BLaER1 treated with 17β-estradiol and CSF1 and Interleukin-3, amounts not matched to agents 10 nM and 100 nM (cell line): ENCODE measurements around the gene USP49.
"Not testable (repeated sequence)": the region's sequence is repeated elsewhere in the genome, so short reads cannot be mapped to it uniquely, and the experiment has no call there.

Experiments
- H3K27ac ChIP-seq, 11 experiments: shearing (Covaris generic); formaldehyde crosslinking; 2 replicates each; pipeline ENCODE4 v1.8.1; 2022
- H3K27me3 ChIP-seq, 11 experiments: shearing (Covaris generic); formaldehyde crosslinking; 2 replicates each; pipeline ENCODE4 v1.8.1; 2022
- H3K36me3 ChIP-seq, 11 experiments: shearing (Covaris generic); formaldehyde crosslinking; 2 replicates each; pipeline ENCODE4 v1.8.1; 2022
- H3K4me1 ChIP-seq, 10 experiments: shearing (Covaris generic); formaldehyde crosslinking; 2 replicates each; pipeline ENCODE4 v1.8.1; 2022
- H3K4me2 ChIP-seq, 11 experiments: shearing (Covaris generic); formaldehyde crosslinking; 2 replicates each; pipeline ENCODE4 v1.8.1; 2022
- H3K4me3 ChIP-seq, 10 experiments: shearing (Covaris generic); formaldehyde crosslinking; 2 replicates each; pipeline ENCODE4 v1.8.1; 2022
- H3K9ac ChIP-seq, 11 experiments: shearing (Covaris generic); formaldehyde crosslinking; 2 replicates each; pipeline ENCODE4 v1.8.1; 2022
- H3K9me3 ChIP-seq, 11 experiments: shearing (Covaris generic); formaldehyde crosslinking; replicated peaks in 1 of 11; 2 replicates each; pipeline ENCODE4 v1.8.1; 2022
- H4K20me1 ChIP-seq, 11 experiments: shearing (Covaris generic); formaldehyde crosslinking; 2 replicates each; pipeline ENCODE4 v1.8.1; 2022
- Cebpa-rat ChIP-seq, 11 experiments: shearing (Covaris generic); IDR thresholded peaks; 2 replicates each; pipeline ENCODE4 v1.8.1; 2022

USP49 gene

DNA sequence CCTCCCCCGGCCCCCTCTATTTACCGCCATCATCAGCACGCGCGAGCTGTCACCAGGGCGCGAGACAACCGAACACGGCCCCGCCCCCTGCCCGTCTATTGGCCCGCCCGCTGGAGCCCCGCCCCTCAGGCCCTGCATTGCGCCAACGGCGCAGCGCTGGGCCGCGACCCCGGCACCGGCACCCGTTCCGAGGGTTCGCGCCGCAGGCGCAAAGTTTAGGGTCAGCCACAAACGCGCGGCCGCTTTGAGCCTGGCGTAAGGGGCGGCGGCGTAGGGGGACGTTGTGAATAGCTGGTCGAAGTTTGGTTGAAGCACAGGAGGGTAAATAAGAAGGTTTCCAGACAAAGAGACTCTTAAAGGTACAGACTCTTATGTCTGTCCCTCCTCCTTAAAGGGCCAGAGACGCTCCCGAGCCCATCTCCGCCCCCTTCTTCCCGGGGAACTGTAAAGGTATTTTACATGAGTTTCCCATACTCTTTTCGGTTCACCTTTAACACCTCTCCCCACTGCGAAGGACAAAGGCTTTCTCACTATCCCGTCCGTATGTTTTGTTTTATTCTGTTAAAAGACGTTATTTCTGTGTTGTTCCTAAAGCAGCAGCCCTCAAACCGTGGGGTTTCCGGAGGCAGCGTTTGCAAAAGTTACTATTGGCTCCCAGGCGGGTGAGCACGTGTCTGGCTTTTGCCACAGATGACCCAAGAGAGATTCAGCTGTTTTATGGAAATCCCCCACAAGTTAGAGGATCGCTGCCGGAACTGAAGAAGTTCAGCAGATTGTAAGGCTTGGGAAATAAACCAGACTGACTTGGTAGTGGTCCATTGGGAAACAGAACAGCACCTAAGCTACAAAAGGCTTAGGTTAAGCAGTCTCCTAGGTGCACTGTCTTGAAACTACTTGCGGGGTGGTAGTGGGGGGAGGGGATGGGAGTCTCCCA, at the start of gene USP49:
Gene USP49, minus strand, starts transcription at position 76 of the 934 bp plus-strand sequence. CDS start 88,392 bp downstream, outside the sequence.
- Histone ChIP-seq H3K27ac (peak within 1 kb of the TSS; percentile 85 to 98 (median 92)), H3K27me3 (no peaks in the 10 kb centered on the region), H3K9ac (peak within 1 kb of the TSS; percentile 82 to 96 (median 90)), H3K4me3 (peak within 1 kb of the TSS; percentile 63 to 80 (median 74)), H4K20me1 (peaks cover 0 to 9% (median 0%) of the 10 kb centered on the region in 11 experiments; a peak in 3 of 22 replicates), H3K4me2 (peak within 1 kb of the TSS; percentile 85 to 99 (median 96)), H3K36me3 (peaks cover 4 to 24% (median 14%) of the 10 kb centered on the region in 11 experiments; a peak in 18 of 22 replicates), H3K9me3 (no peaks in the 10 kb centered on the region), H3K4me1 (peaks cover 25 to 60% (median 48%) of the 10 kb centered on the region in 10 experiments)
- peak in 2 of 11 experiments; percentile 37 to 48; a peak in 4 of 22 replicates for TF ChIP-seq Cebpa-rat (IDR thresholded peaks at IDR 0.05)

DNA sequence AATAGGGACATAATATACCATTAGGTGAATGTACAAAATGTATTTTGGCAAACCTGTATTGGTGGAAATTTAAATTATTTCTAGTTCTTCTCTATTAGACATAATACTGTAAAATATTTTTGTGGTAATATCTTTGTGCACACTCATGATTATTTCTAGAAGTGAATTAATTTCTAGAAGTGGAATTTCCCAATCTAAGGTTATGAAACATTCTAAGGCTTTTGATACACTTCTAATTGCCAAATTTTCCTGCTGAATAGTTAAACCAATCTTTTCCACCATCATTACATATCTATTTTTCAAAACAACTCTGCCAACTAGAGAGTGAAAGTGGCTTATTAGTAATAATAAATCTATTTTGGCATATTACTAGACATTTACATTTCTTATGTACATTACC, 48.3 kb upstream of the USP49 start:
- Histone ChIP-seq H3K9ac (no peak overlapping the region; a peak in 1 of 22 replicates), H3K9me3 (no peaks in the 10 kb centered on the region; a peak in 1 of 22 replicates), H3K36me3 (peaks cover 0 to 30% (median 26%) of the 10 kb centered on the region in 11 experiments; a peak in 17 of 22 replicates), H3K4me3 (no peak overlapping the region), H3K27me3 (no peaks in the 10 kb centered on the region), H3K4me2 (peak overlapping the region in 5 of 11 experiments; percentile 5 to 99 (median 44); a peak in 7 of 22 replicates), H3K27ac (peak overlapping the region in 7 of 11 experiments; percentile 6 to 100 (median 58); a peak in 7 of 22 replicates), H4K20me1 (peaks cover 0 to 15% (median 0%) of the 10 kb centered on the region in 11 experiments; a peak in 2 of 22 replicates), H3K4me1 (peaks cover 37 to 53% (median 46%) of the 10 kb centered on the region in 10 experiments)
- no peak for TF ChIP-seq Cebpa-rat (IDR thresholded peaks at IDR 0.05)

DNA sequence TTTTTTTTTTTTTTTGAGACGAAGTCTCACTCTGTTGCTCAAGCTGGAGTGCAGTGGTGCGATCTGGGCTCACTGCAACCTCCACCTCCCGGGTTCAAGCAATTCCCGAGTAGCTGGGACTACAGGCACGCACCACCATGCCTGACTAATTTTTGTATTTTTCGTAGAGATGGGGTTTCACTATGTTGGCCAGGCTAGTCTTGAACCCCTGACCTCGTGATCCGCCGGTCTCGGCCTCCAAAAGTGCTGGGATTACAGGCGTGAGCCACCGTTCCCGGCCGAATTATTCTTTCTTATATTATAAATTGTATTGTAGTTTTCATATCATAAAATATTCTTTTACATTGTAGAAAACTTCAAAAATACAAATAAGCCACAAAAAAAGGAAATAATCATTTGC, 47.7 kb upstream of the USP49 start:
- H4K20me1 ChIP-seq, result peaks cover 0 to 15% (median 0%) of the 10 kb centered on the region in 11 experiments; a peak in 2 of 22 replicates
- peak overlapping the region in 9 of 10 experiments; percentile 91 to 100 (median 98); a peak in 13 of 20 replicates for H3K4me3 ChIP-seq
- peaks cover 0 to 36% (median 30%) of the 10 kb centered on the region in 11 experiments; a peak in 17 of 22 replicates for H3K36me3 ChIP-seq
- peak overlapping the region; percentile 63 to 100 (median 97); a peak in 21 of 22 replicates for H3K9ac ChIP-seq
- not testable (repeated sequence) for H3K27me3 ChIP-seq, H3K9me3 ChIP-seq
- H3K27ac ChIP-seq, result peak overlapping the region; percentile 32 to 100 (median 99); a peak in 20 of 22 replicates
- H3K4me1 ChIP-seq, result peaks cover 39 to 59% (median 48%) of the 10 kb centered on the region in 10 experiments
- peak overlapping the region; percentile 80 to 99 (median 94) for H3K4me2 ChIP-seq

GRCh38 chr6:41942067-41942851, 47.1 kb upstream of the USP49 start:
- Histone ChIP-seq H3K4me2 (peak overlapping the region; percentile 80 to 99 (median 94)), H3K9ac (peak overlapping the region; percentile 63 to 100 (median 97)), H3K27ac (peak overlapping the region; percentile 32 to 100 (median 99)), H3K4me1 (peaks cover 44 to 65% (median 53%) of the 10 kb centered on the region in 10 experiments), H3K27me3 (no peaks in the 10 kb centered on the region), H4K20me1 (peaks cover 0 to 15% (median 0%) of the 10 kb centered on the region in 11 experiments; a peak in 2 of 22 replicates), H3K36me3 (peaks cover 1 to 42% (median 36%) of the 10 kb centered on the region in 11 experiments; a peak in 20 of 22 replicates), H3K9me3 (no peaks in the 10 kb centered on the region; a peak in 1 of 22 replicates), H3K4me3 (peak overlapping the region; percentile 91 to 100 (median 98))
- TF ChIP-seq Cebpa-rat (IDR thresholded peaks at IDR 0.05), result no peak

- TF ChIP-seq Cebpa-rat (IDR thresholded peaks at IDR 0.05), result peak in 9 of 11 experiments; percentile 31 to 95 (median 71); a peak in 12 of 22 replicates
- Histone ChIP-seq H3K4me2 (peak within 1 kb of the TSS; percentile 94 to 100 (median 98)), H3K9me3 (no peaks in the 10 kb centered on the region; a peak in 1 of 22 replicates), H3K27me3 (no peaks in the 10 kb centered on the region), H4K20me1 (peaks cover 0 to 15% (median 0%) of the 10 kb centered on the region in 11 experiments; a peak in 3 of 22 replicates), H3K9ac (peak within 1 kb of the TSS; percentile 85 to 100 (median 97)), H3K36me3 (peaks cover 9 to 50% (median 44%) of the 10 kb centered on the region in 11 experiments), H3K4me3 (peak within 1 kb of the TSS; percentile 91 to 100 (median 98)), H3K4me1 (peaks cover 52 to 73% (median 61%) of the 10 kb centered on the region in 10 experiments), H3K27ac (peak within 1 kb of the TSS; percentile 49 to 100 (median 99))
These were observed 46.3 kb upstream of the USP49 start, which contains the start of gene CCND3 for GRCh38 chr6:41941280-41942066. Gene CCND3, minus strand, starts transcription at chr6:41941808. Its CDS starts 159 bp downstream, at chr6:41941649.

DNA sequence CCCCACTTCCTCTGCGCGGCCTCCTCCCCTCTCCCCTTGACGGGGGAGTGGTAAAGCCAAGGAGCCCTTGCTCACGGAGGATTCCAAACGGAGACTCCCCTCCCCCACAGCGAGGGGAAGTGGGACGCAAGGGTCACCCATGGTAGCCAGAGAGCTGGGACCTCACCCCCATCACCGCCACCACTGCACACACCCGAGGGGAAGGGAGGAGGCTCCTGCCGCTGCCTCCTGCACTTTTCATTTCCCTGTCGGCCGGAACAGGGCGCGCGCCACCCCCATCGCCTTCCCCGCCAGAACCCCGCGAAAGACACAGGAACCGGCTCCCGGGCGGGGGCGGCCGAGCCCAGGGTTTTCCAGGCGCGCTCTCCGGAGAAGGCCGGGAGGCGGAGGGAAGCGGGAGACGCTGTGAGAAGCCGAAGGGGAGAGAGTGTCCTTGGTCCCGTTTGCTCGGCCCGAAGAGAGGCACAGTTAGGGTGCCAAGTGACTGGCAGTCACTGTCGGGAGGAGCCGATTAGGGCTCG, 45.6 kb upstream of the USP49 start:
- peaks cover 54 to 78% (median 63%) of the 10 kb centered on the region in 10 experiments for H3K4me1 ChIP-seq
- no peaks in the 10 kb centered on the region; a peak in 1 of 22 replicates for H3K9me3 ChIP-seq
- no peaks in the 10 kb centered on the region for H3K27me3 ChIP-seq
- peak overlapping the region; percentile 91 to 100 (median 98) for H3K4me3 ChIP-seq
- H3K4me2 ChIP-seq, result peak overlapping the region; percentile 92 to 100 (median 98)
- H4K20me1 ChIP-seq, result peaks cover 0 to 17% (median 2%) of the 10 kb centered on the region in 11 experiments; a peak in 12 of 22 replicates
- H3K36me3 ChIP-seq, result peaks cover 11 to 56% (median 48%) of the 10 kb centered on the region in 11 experiments
- TF ChIP-seq Cebpa-rat (IDR thresholded peaks at IDR 0.05), result no peak
- peak overlapping the region; percentile 85 to 100 (median 97) for H3K9ac ChIP-seq
- H3K27ac ChIP-seq, result peak overlapping the region; percentile 49 to 100 (median 99)
